Measurements from ENCODE around the gene SERPINA4.

DNA sequence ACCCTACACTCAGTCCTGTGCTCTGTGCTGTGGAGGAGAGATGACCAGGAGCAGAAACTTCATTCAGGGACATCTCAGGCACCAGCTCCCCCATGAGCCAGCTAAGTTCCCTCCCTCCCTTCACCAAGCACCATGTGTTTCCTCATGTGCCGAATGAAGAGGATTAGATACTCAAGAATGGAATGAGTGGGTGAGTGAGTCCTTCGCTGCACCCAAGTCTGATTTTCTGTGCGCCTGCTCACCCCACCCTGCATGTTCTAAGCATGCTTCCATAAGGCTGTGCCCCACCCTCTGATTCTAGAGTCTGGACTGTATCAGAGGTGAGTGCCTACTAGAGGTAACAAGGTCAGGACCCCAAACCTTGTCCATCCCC is 32.1 kb downstream of the SERPINA4 start:
- TF ChIP-seq CTCF (conservative IDR thresholded peaks at IDR 0.05; ENCODE audit: low read depth in 2 of 2) (no peak), EZH2phosphoT487 (IDR thresholded peaks at IDR 0.05; ENCODE audit: unreplicated experiment) (no peak), POLR2AphosphoS5 (IDR thresholded peaks at IDR 0.05; ENCODE audit: low read depth) (no peak), CREB1 (CRISPR knock-in tag; IDR thresholded peaks at IDR 0.05; ENCODE audit: low read depth) (no peak), EZH2 (IDR thresholded peaks at IDR 0.05; ENCODE audit: low read depth, unreplicated experiment) (no peak), REST (IDR thresholded peaks at IDR 0.05; ENCODE audit: unreplicated experiment) (no peak), ETS1 (IDR thresholded peaks at IDR 0.05) (no peak)

Measured in GM23338 (cell line).